ENCODE measurements around the gene AKT1.
A peak's percentile ranks its signal among the peaks of the same experiment; 100 is the strongest.

Gene AKT1

GRCh38 chr14:104805326-104805678 is 9.8 kb upstream of the AKT1 start:
- H3K4me3 ChIP-seq (ENCODE audit: low read length): no peak overlapping the region
- TF ChIP-seq CTCF (conservative IDR thresholded peaks at IDR 0.05; ENCODE audit: low read depth, low read length): no peak
- no peak for DNase-seq (ENCODE audit: low read depth)

GRCh38 chr14:104804481-104805325 is 9.2 kb upstream of the AKT1 start:
- no peak for TF ChIP-seq CTCF (conservative IDR thresholded peaks at IDR 0.05; ENCODE audit: low read depth, low read length)
- no peak for DNase-seq (ENCODE audit: low read depth)
- H3K4me3 ChIP-seq (ENCODE audit: low read length): no peak overlapping the region

- TF ChIP-seq CTCF (conservative IDR thresholded peaks at IDR 0.05; ENCODE audit: low read depth, low read length): no peak
- DNase-seq (ENCODE audit: low read depth): no peak
- H3K4me3 ChIP-seq (ENCODE audit: low read length): no peak overlapping the region
Measured at GRCh38 chr14:104803912-104804410, 8.4 kb upstream of the AKT1 start.

GRCh38 chr14:104803280-104803911 is 7.8 kb upstream of the AKT1 start:
- no peak overlapping the region for H3K4me3 ChIP-seq (ENCODE audit: low read length)
- DNase-seq (ENCODE audit: low read depth): no peak
- no peak for TF ChIP-seq CTCF (conservative IDR thresholded peaks at IDR 0.05; ENCODE audit: low read depth, low read length)

GRCh38 chr14:104802394-104803184 is 7.0 kb upstream of the AKT1 start:
- no peak for TF ChIP-seq CTCF (conservative IDR thresholded peaks at IDR 0.05; ENCODE audit: low read depth, low read length)
- no peak overlapping the region for H3K4me3 ChIP-seq (ENCODE audit: low read length)
- no peak for DNase-seq (ENCODE audit: low read depth)

GRCh38 chr14:104801520-104802393 is 6.2 kb upstream of the AKT1 start:
- no peak for TF ChIP-seq CTCF (conservative IDR thresholded peaks at IDR 0.05; ENCODE audit: low read depth, low read length)
- peak overlapping the region; percentile 46 for H3K4me3 ChIP-seq (ENCODE audit: low read length)
- DNase-seq (ENCODE audit: low read depth): no peak
